HUES6 (cell line): ENCODE data around the gene HIVEP1.

ENCODE experiments used
- H3K27ac ChIP-seq: 2 replicates; pipeline ENCODE4 v1.7.0; 2013; ENCODE audit warnings: low read depth, mild to moderate bottlenecking, low read length, inconsistent platforms
- H3K27me3 ChIP-seq: 2 replicates; pipeline ENCODE4 v1.6.1; 2013; ENCODE audit warnings: low read length; ENCODE audit not compliant: control insufficient read depth, insufficient read depth
- H3K36me3 ChIP-seq: 2 replicates; pipeline ENCODE4 v1.6.1; 2013; ENCODE audit warnings: low read length; ENCODE audit not compliant: control insufficient read depth, insufficient read depth
- H3K4me1 ChIP-seq: 2 replicates; pipeline ENCODE4 v1.6.1; 2013; ENCODE audit warnings: low read length; ENCODE audit not compliant: control insufficient read depth, insufficient read depth
- H3K4me3 ChIP-seq: 2 replicates; pipeline ENCODE4 v1.5.1; 2013; ENCODE audit warnings: low read depth, low read length
- H3K9ac ChIP-seq: one replicate; pipeline ENCODE4 v1.6.1; 2013; ENCODE audit warnings: mild to moderate bottlenecking, low read length
- H3K9me3 ChIP-seq: 2 replicates; pipeline ENCODE4 v1.6.1; 2013; ENCODE audit warnings: low read depth, low read length; ENCODE audit not compliant: control insufficient read depth, insufficient read depth

HIVEP1 gene

DNA sequence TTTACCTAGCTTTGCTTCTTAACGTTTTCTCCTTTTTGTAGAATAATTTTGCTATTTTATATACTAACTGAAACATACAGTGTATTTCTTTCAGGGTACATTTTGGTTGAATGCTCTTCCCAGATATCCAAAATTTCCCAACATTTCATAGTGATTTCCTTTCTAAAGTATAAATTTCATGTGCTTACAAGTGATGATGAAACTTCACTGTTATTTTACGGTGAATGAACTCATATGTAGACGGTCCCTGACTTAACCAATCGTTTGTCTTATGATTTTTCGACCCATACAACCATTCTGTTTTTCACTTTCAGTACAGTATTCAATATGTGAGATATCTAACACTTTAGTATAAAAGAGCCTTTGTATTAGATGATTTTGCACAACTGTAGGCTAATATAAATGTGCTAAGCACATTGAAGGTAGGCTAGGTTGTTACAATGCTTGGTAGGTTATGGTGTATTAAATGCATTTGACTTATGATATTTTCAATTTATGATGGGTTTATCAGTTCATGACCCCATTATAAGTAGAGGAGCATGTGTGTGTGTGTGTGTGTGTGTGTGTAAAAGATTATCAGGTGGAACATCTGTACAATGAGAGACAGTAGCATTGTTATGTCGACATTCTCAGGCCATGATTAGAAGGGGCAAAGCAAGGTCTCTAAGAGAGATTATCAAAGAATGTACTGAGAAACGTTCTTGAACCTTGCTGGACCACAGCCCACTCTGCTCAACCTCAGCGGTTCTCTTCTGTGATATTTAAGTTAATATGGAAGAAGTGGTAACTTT, 20.9 kb downstream of the HIVEP1 start:
- Histone ChIP-seq H3K4me3 (no peak overlapping the region), H3K36me3 (peaks cover 12% of the 10 kb centered on the region; the same call in 1 of the 2 replicates), H3K27me3 (no peaks in the 10 kb centered on the region), H3K4me1 (peaks cover 8% of the 10 kb centered on the region), H3K9ac (no peak overlapping the region), H3K27ac (no peak overlapping the region), H3K9me3 (no peaks in the 10 kb centered on the region; the same call in 1 of the 2 replicates)

DNA sequence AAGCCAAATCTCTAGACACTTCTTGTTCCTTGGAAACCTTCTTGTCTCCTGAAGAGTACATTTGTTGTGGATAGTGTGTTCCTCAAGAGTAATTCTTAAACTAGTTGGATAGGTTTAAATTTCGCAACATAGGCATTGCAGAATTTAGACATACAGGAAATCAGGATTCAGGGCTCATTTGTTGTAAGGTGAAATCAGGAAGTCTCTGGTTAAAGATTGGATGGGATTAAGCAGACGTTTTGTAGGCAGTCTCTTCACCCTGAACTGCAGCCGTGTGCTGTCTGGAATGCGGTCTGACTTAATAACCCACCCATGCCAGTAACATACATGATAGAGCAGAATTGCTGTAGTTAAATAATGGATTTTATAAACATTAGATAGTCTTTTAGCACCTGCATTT, 21.7 kb downstream of the HIVEP1 start:
- Histone ChIP-seq H3K9me3 (no peaks in the 10 kb centered on the region), H3K36me3 (0 out of 2 replicates have a peak, but pooled peaks cover 4% of the 10 kb centered on the region), H3K4me1 (peaks cover 8% of the 10 kb centered on the region), H3K4me3 (no peak overlapping the region), H3K9ac (no peak overlapping the region), H3K27ac (no peak overlapping the region), H3K27me3 (no peaks in the 10 kb centered on the region)

- Histone ChIP-seq H3K4me3 (no peak overlapping the region), H3K36me3 (no peaks in the 10 kb centered on the region), H3K9ac (no peak overlapping the region), H3K4me1 (peaks cover 13% of the 10 kb centered on the region), H3K9me3 (no peaks in the 10 kb centered on the region), H3K27ac (no peak overlapping the region), H3K27me3 (no peaks in the 10 kb centered on the region)
Measured at GRCh38 chr6:12034349-12034748, 22.2 kb downstream of the HIVEP1 start.

GRCh38 chr6:12034837-12035236, 22.7 kb downstream of the HIVEP1 start:
- H3K9ac ChIP-seq: no peak overlapping the region
- H3K27ac ChIP-seq: no peak overlapping the region
- H3K4me3 ChIP-seq: no peak overlapping the region
- no peaks in the 10 kb centered on the region for H3K36me3 ChIP-seq
- no peaks in the 10 kb centered on the region for H3K9me3 ChIP-seq
- no peaks in the 10 kb centered on the region for H3K27me3 ChIP-seq
- peaks cover 18% of the 10 kb centered on the region for H3K4me1 ChIP-seq

- no peak overlapping the region for H3K4me3 ChIP-seq
- H3K27ac ChIP-seq: no peak overlapping the region
- peaks cover 3% of the 10 kb centered on the region; the same call in 1 of the 2 replicates for H3K36me3 ChIP-seq
- H3K27me3 ChIP-seq: no peaks in the 10 kb centered on the region
- H3K4me1 ChIP-seq: peaks cover 12% of the 10 kb centered on the region
- peaks cover 4% of the 10 kb centered on the region; the same call in 1 of the 2 replicates for H3K9me3 ChIP-seq
- H3K9ac ChIP-seq: no peak overlapping the region
Measured at GRCh38 chr6:12036766-12037165, 24.7 kb downstream of the HIVEP1 start.

DNA sequence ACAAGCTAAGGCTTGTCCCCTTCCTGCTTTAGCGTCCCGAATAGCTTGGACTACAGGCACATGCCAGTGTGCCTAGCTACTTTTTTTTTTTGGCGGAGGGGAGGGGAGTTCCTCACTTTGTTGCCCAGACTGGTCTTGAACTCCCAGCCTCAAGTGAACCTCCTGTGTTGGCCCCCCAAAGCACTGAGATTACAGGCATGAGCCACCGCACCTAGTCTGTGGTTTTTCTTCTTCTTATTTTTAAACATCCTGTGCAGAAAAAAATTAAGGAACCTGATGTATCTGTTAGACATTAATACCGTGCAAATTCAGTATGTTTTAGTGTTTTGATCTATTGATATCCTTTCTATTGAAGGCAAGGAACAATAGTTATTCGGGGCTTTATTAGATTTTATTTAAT, 25.7 kb downstream of the HIVEP1 start:
- Histone ChIP-seq H3K27me3 (no peaks in the 10 kb centered on the region), H3K27ac (no peak overlapping the region), H3K36me3 (peaks cover 3% of the 10 kb centered on the region; the same call in 1 of the 2 replicates), H3K4me1 (peaks cover 12% of the 10 kb centered on the region), H3K9ac (no peak overlapping the region), H3K9me3 (peaks cover 4% of the 10 kb centered on the region; the same call in 1 of the 2 replicates), H3K4me3 (no peak overlapping the region)

- Histone ChIP-seq H3K27ac (no peak overlapping the region; the same call in 1 of the 2 replicates), H3K9me3 (peaks cover 4% of the 10 kb centered on the region; the same call in 1 of the 2 replicates), H3K9ac (no peak overlapping the region), H3K36me3 (peaks cover 3% of the 10 kb centered on the region; the same call in 1 of the 2 replicates), H3K4me3 (no peak overlapping the region), H3K4me1 (peaks cover 12% of the 10 kb centered on the region), H3K27me3 (no peaks in the 10 kb centered on the region)
Measured at GRCh38 chr6:12039540-12040459, 27.7 kb downstream of the HIVEP1 start.

- no peak overlapping the region for H3K4me3 ChIP-seq
- H3K9me3 ChIP-seq: no peaks in the 10 kb centered on the region
- H3K4me1 ChIP-seq: no peaks in the 10 kb centered on the region
- no peaks in the 10 kb centered on the region for H3K36me3 ChIP-seq
- no peaks in the 10 kb centered on the region for H3K27me3 ChIP-seq
- no peak overlapping the region for H3K9ac ChIP-seq
- no peak overlapping the region for H3K27ac ChIP-seq
Measured at GRCh38 chr6:12047304-12047703, 35.2 kb downstream of the HIVEP1 start.

- H3K9me3 ChIP-seq: no peaks in the 10 kb centered on the region
- H3K4me1 ChIP-seq: no peaks in the 10 kb centered on the region
- no peak overlapping the region for H3K9ac ChIP-seq
- H3K4me3 ChIP-seq: no peak overlapping the region
- H3K27me3 ChIP-seq: no peaks in the 10 kb centered on the region
- no peaks in the 10 kb centered on the region for H3K36me3 ChIP-seq
- no peak overlapping the region for H3K27ac ChIP-seq
Measured at GRCh38 chr6:12047792-12048432, 35.8 kb downstream of the HIVEP1 start.

DNA sequence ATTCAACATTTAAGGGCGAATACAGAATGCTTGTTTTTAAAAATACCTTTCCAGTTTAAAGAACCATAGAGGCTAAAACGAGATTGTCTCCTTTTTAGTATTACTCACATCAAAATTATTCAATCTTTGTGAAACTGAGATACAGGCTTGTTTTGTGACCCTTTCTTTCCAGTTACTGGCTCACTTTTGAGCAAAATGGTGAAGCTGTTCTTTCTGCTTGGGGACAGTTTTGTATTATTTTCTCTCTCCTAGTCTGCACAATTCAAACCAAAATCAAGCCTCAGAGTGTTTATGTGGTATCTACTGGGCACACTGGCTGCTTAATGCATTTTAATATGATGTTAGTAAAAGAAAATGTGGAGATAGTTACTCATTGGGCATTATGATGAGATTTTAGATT, 36.5 kb downstream of the HIVEP1 start:
- no peaks in the 10 kb centered on the region for H3K36me3 ChIP-seq
- H3K9me3 ChIP-seq: no peaks in the 10 kb centered on the region
- no peaks in the 10 kb centered on the region for H3K27me3 ChIP-seq
- H3K9ac ChIP-seq: no peak overlapping the region
- H3K4me3 ChIP-seq: no peak overlapping the region
- H3K27ac ChIP-seq: no peak overlapping the region
- no peaks in the 10 kb centered on the region for H3K4me1 ChIP-seq
